Activated effector memory CD4-positive, alpha-beta T cell treated with Interleukin-2 at 50 U/mL for 16 hours (primary cell): ENCODE data around the gene TIAM1.

Experiments
- DNase-seq: peaks from one replicate; pipeline ENCODE4 v3.0.0-alpha.2; 2020

Gene TIAM1

GRCh38 chr21:31331231-31331630 lies 12.8 kb downstream of the TIAM1 start:
- no peak for DNase-seq

GRCh38 chr21:31330144-31330483 lies 13.9 kb downstream of the TIAM1 start:
- no peak for DNase-seq

GRCh38 chr21:31329456-31330143 lies 14.5 kb downstream of the TIAM1 start:
- DNase-seq: no peak

- no peak for DNase-seq
Observed at GRCh38 chr21:31326522-31327242, 17.4 kb downstream of the TIAM1 start.

GRCh38 chr21:31318971-31319370 lies 25.1 kb downstream of the TIAM1 start:
- no peak for DNase-seq

- DNase-seq: no peak
Observed at GRCh38 chr21:31317688-31318087, 26.4 kb downstream of the TIAM1 start.

- DNase-seq: no peak
Observed at GRCh38 chr21:31316488-31317169, 27.4 kb downstream of the TIAM1 start.

GRCh38 chr21:31316072-31316471 lies 28.0 kb downstream of the TIAM1 start:
- DNase-seq: no peak

GRCh38 chr21:31310750-31311149 lies 33.3 kb downstream of the TIAM1 start:
- no peak for DNase-seq

- no peak for DNase-seq
Observed at GRCh38 chr21:31308584-31308983, 35.5 kb downstream of the TIAM1 start.

GRCh38 chr21:31305888-31306287 lies 38.2 kb downstream of the TIAM1 start:
- no peak for DNase-seq

GRCh38 chr21:31299291-31300147 lies 44.5 kb downstream of the TIAM1 start:
- DNase-seq: no peak

- DNase-seq: no peak
Observed at GRCh38 chr21:31298618-31299269, 45.3 kb downstream of the TIAM1 start.

- no peak for DNase-seq
Observed at GRCh38 chr21:31297806-31298205, 46.3 kb downstream of the TIAM1 start.

GRCh38 chr21:31295676-31296075 lies 48.4 kb downstream of the TIAM1 start:
- no peak for DNase-seq

GRCh38 chr21:31294691-31295090 lies 49.4 kb downstream of the TIAM1 start:
- no peak for DNase-seq

GRCh38 chr21:31293986-31294385 lies 50.1 kb downstream of the TIAM1 start:
- no peak for DNase-seq

GRCh38 chr21:31290765-31291164 lies 53.3 kb downstream of the TIAM1 start:
- DNase-seq: no peak

- no peak for DNase-seq
Observed at GRCh38 chr21:31289702-31290101, 54.4 kb downstream of the TIAM1 start.

- DNase-seq: no peak
Observed at GRCh38 chr21:31288191-31288590, 55.9 kb downstream of the TIAM1 start.

GRCh38 chr21:31287201-31287600 lies 56.9 kb downstream of the TIAM1 start:
- DNase-seq: no peak

GRCh38 chr21:31286621-31287020 lies 57.4 kb downstream of the TIAM1 start:
- no peak for DNase-seq
